ENCODE data around the gene SEZ6L.

DNA sequence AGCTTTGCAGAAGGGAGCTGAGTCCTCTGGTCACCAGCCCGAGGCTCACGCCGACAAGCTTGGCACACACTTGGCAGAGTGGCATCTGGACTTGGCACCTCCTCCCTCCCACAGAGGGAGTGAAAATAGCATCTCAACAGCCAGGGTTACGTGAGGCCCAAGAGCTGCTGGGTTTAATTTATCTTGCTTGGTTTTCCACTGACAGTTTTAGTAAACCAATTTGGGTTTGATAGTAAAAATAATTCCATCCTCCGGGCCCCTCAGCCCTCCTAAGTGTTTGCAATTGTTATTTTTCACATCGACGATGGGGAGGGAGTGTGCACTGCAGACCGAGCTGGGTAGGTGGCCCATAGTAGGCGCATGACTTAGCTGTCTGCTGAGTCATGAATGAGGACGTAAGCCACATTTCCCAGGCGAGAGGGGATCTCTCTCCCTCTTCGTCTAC lies 152.2 kb downstream of the SEZ6L start:
- no peak for TF ChIP-seq EZH2 (IDR thresholded peaks at IDR 0.05; ENCODE audit: insufficient read depth, low read length)
- TF ChIP-seq, protein P1, sequence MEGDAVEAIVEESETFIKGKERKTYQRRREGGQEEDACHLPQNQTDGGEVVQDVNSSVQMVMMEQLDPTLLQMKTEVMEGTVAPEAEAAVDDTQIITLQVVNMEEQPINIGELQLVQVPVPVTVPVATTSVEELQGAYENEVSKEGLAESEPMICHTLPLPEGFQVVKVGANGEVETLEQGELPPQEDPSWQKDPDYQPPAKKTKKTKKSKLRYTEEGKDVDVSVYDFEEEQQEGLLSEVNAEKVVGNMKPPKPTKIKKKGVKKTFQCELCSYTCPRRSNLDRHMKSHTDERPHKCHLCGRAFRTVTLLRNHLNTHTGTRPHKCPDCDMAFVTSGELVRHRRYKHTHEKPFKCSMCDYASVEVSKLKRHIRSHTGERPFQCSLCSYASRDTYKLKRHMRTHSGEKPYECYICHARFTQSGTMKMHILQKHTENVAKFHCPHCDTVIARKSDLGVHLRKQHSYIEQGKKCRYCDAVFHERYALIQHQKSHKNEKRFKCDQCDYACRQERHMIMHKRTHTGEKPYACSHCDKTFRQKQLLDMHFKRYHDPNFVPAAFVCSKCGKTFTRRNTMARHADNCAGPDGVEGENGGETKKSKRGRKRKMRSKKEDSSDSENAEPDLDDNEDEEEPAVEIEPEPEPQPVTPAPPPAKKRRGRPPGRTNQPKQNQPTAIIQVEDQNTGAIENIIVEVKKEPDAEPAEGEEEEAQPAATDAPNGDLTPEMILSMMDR (IDR thresholded peaks at IDR 0.05; ENCODE audit: insufficient read depth, low read depth, low read length) = no peak
